ENCODE results near the gene MYRIP.

GRCh38 chr3:39791603-39792002 lies 17.8 kb upstream of the MYRIP start:
- no peak for TF ChIP-seq YY1 (IDR thresholded peaks at IDR 0.05; ENCODE audit: insufficient read depth, insufficient read length)
- no peak for TF ChIP-seq SUZ12 (IDR thresholded peaks at IDR 0.05; ENCODE audit: extremely low read depth, insufficient read depth, insufficient read length)
- TF ChIP-seq ZNF274 (IDR thresholded peaks at IDR 0.05; ENCODE audit: low read depth, low read length): no peak
